Activated CD8-positive, alpha-beta memory T cell treated with anti-CD3 and anti-CD28 coated beads, Interleukin-2, amount 50 U/mL, for 48 hours (primary cell): ENCODE data around the gene FMN1.

Experiments
- DNase-seq: peaks from one replicate; pipeline ENCODE4 v3.0.0-alpha.2; 2020

The FMN1 gene

GRCh38 chr15:32908872-32909271 is 285.6 kb downstream of the FMN1 start:
- no peak for DNase-seq

- no peak for DNase-seq
Observed at GRCh38 chr15:32908135-32908801, 286.2 kb downstream of the FMN1 start.

DNA sequence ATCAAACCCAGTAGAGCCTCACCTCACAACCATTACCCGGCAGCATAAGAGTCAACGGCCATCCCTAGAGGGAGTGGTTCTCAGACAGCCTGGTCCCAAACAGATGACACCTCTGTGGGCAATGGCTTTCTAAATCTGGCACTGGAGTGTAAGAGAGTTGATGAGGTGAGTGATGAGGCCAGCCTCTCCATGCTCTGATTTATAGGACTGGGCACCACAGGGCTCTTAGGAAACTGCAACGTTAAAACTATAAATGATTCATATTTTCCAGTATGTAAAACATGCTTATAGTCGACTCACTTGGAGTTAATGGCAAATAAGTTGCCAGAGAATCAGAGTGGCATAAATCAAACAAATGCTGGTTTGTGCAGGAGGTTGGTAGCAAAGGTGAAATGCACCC is 289.0 kb downstream of the FMN1 start:
- DNase-seq, result no peak

DNA sequence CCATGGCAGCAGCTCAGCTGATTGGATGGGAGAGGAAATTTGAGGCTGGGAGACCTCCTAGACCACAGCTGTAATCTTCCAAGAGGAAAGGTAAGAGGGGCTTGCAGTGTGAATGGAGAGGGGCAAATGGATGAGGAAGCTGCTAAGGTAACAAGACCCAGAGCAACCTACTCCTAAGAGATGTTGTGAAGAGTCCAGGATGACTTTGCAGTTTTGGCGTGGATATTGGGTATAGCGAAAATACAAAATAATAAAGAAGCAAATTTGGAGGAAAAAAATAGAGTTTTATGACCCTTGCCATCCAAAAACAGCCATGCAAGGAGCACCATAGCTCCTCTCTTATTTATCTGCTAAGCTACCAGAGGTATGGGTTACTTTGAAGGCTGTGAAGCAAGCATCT is 290.1 kb downstream of the FMN1 start:
- DNase-seq, result no peak

DNA sequence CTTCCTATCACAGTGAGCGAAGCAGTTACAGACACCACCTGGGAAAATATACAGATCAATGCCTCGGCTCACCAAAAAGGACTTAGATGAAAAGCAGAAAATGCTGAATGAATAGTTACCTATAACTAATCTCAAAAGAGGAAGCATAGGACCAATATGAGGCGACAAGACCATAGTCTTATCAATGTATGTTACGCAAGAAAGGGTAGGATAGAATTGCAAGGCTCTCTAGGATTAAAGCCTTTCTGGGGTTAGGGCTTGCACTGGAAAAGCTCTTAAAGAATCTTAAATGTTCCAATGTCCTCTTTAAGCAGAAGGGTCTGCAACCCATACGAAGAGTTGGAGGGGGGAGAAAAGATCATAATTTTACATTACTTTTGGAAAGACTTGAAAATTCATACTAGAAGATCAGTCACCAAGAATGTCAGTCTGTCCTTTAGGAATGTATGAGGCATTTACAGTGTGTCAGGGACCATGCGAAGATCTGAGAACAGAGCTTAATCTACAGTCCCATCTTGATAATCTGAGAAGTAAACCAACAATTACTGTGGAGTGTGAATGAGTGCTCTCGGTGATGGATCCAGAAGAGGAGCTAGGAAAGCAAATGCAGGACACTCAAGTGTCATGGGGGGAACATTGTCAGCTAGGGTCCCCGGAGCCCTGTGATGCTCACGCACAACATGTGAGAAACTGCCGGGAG is 290.8 kb downstream of the FMN1 start:
- no peak for DNase-seq

DNA sequence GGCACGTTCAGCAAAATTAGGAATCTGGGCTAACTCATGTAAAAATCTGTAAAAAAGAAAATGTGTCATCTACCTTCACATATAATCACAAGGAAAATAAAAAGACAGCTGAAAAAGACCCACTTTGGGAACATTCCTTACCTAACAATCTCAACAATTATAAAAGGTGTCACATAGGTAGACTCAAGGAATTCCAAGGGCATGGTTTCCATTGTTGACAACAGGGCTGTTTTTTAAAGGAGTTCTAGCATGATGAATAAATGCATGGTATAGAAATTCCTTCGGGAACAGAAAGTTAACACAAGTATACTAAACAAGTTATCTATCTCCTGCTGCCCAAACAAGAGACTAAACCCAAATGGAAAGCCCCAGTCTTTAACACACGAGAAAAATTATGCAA is 292.5 kb downstream of the FMN1 start:
- no peak for DNase-seq

DNA sequence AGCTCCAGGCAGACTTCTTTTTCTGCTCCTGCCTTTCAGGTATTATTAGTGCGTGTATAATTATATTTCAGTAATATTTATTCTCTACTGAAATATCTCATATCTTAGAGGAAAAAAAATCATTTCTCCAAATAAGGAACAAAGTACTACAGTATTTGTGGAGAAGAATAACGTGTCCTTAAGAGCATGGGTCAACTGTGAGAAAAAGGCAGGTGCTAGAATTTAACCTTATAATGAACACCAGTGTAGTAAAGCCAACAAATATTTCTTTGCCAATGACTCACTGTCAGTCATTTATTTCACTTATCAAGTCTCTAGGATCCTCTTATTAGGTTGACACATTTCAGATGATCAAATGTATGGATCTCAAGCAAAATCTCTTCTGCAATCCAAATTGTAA is 293.3 kb downstream of the FMN1 start:
- no peak for DNase-seq

- DNase-seq, result no peak
Observed at GRCh38 chr15:32899126-32899596, 295.4 kb downstream of the FMN1 start.

DNA sequence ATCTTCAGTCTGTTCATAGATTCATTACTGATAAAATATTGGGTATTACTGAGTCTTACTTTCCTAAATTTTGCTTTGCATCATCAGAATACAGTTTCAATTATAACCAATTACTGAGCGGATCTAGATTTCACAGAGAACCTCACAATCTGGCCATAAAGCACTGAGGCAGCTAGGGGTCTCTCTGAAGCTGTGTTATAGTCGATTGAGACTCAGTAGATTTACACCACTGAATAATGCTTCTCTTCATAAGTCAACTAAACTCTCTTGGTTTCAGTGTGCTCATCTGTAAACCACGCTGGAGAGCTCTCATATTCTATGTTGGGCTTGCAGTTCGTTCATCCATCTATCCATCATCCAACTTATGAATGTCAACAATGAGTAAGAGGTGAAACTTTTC is 296.1 kb downstream of the FMN1 start:
- no peak for DNase-seq

- DNase-seq, result no peak
Observed at GRCh38 chr15:32893421-32893820, 301.1 kb downstream of the FMN1 start.

- no peak for DNase-seq
Observed at GRCh38 chr15:32889214-32889613, 305.3 kb downstream of the FMN1 start.

GRCh38 chr15:32888221-32888761 is 306.2 kb downstream of the FMN1 start:
- no peak for DNase-seq

DNA sequence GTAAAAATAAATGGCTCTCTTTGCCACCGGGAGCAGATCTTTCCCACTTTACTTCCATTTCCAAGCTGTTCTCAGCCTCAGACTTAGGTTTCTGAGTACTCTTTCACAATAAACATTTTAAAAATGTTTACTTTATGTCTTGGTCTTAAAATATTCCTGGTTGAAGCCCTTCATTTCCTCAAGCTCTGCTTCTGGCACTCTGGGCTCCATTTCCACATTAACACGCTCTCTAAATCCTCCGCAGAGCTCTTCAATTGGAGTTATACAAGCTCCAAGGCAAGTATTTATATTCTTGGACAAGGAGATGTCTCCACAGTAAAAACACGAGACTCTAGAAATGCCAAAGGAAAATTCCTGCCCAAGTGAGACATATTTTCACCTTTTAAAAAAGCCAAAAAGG is 307.4 kb downstream of the FMN1 start:
- no peak for DNase-seq

DNA sequence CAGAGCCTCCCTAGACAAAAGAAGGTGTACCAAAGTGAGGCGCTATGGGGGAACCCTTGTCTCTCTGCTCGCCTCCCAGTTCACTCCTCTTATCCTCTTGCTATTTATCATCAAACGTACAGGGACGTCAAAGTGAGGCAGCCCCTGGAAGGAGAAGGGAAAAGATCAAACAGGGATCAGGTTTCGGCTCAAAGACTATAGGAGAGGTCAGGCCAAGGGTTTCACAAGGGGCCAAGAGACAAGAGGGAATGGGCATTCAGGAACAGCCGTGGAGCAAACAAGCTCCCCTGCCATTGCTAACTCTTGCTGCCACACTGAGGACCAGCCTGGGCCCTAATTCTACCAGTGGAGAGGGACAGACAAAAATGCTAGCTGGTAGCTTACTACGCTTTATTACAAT is 308.1 kb downstream of the FMN1 start:
- no peak for DNase-seq

- DNase-seq, result no peak
Observed at GRCh38 chr15:32885713-32886112, 308.8 kb downstream of the FMN1 start.

DNA sequence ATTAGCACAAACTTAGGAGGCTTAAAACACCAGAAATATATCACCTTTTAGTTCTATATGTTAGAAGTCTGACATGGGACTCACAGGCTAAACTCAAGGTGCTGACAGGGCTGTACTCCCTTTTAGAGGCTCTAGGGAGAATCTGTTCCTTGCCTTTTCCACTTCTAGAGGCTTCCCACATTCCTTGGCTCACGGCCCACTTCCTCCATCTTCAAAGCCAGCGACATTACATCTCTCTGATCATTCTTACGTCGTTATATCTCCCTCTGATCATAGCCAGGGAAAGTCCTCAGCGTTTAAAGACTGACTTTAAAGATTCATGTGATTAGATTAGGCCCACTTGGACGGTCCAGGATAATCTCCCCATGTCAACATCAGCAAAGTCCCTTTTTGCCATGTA is 310.4 kb downstream of the FMN1 start:
- no peak for DNase-seq

DNA sequence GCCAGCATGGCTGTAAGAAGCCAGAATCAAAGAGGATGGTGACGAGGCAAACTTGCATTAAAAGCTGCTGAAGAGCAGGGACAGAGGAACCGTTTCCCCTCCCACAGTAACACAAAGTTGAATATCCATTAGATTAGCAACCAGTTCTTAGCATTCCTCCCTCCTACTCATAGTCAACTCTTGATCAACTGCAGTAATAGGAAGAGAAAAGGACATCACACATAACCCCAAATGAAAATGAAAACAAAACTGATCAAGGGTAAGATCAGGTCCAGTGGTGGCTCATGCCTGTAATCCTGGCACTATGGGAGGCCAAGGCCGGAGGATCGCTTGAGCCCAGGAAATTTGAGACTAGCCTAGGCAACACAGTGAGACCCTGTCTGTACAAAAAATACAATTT is 311.6 kb downstream of the FMN1 start:
- no peak for DNase-seq

DNA sequence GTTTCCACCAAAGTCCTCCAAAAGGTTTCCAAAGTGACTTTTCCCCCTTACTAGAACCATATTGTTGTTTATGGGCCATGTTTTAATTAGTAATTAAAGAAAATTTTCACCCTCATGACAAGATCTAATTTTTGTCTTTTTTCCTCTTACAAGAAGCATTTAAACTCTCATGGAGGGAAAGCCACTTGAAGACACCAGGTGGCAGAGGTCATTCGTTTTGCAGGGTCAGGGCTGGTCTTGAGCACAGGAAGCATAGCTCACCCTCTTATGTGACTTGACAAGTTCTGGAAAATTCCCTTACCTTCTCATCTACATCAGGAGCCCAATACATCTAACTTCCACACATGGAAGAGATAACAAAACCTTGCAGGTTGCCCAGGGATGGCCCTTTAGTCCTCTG is 313.0 kb downstream of the FMN1 start:
- DNase-seq, result no peak

DNA sequence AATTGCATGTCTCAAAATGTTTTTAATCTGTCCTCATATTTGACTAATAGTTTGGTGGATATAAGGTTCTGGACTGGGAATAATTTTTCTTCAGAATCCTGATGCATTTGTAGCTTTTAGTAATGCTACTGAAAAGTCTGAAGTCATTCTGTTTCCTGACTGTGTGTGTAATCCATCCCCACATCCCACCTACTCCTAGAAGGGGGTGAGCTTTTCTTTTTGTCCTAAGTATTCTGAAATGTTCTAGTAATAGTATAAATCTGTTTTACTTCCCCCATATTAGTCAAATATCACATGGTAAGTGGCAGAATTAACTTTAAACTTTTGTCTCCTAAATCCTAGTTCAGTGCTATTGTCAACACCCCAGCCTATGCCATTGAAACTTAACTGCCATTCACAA is 313.9 kb downstream of the FMN1 start:
- no peak for DNase-seq

DNA sequence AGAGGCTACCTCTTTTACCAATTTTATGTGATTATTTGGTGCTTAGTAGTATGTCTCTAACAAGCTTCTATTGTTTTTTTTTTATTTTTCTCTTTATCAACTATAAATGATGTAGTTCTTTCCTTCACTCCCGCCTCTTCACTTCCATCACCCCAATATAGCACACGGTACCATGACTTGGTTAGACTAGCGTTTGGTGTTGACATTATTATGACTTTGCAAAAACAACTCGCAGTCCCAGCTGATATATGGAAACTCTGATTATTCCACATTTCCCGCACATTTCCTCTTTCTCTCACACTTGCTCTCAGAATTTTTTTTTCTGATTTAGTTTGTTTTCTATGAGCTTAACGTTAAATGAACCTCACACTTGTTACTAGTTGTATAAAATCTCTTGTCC is 314.5 kb downstream of the FMN1 start:
- no peak for DNase-seq

DNA sequence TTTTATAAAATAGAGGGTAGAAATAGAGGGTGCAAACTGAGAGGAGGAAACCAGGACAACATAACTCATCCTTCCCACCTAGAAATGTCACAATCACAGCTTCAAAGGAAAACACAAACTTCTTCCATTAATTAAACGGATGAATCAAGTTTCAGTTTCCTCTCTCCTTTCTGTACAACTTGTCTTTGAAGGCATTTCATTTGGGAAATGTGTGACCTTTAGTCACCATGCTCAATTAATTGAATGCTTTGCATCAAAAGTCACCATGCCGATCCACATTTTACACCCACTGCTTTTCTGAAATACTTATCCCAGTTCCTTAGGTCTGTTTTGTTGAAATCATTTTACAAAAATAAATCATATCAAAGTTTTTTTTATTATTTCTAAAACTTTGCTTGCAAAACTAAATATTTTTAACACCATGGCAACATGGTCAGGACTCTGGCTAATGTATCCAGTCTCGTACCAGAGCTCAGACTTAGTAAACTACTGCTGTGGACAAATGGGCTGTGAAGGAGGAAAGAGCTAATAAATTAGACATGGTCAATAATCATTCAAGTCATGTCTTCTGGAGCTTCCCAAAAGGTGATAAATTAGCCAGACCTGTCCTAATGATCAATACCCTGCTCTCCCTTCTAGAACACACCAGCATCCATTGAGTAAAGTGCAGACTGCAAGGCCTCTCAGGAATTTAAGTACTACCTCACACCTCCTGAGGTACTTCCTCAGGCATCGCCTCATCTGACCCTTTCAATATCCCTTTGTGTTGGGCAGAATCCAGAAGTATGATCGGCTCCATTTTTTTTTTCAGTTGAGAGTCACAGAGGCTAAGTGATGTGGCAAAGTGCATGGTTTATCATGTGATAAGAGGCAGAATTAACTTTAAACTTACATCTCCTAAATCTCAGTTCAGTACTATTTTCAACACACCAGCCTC is 315.4 kb downstream of the FMN1 start:
- no peak for DNase-seq

GRCh38 chr15:32878342-32878741 is 316.2 kb downstream of the FMN1 start:
- DNase-seq, result no peak

DNA sequence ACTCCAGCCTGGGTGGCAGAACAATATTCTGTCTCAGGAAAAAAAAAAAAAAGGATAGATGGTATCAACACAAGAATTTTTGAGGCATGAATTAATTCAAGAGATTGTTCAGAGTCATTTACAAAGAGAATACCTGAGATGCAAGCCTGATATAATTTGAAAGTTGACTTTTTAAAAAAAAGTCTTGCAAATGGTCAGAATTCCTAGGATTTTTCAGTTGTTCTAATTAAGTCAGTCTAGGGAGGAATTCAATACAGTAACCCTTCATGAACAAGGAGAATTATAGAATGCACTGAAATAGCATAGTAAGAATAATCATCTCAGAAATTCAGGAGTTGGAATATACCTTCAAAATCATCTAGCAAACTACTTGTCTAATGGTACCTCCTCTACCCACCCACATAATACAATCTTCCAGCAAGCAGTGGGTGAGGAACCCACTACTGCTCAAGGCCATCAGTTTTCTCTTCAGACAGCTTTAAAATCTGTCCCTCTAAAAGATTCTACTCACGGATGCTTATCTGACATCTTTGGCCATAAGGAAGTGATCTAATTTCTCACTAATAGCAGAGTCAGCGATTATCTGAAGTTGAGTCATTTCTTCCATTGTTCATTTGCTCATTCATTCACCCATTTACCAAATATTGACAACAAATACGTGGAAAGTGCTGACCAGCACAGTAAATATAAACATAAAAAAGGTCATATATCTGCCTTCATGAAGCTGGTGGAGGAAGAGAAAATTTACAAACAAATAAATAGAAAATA is 317.1 kb downstream of the FMN1 start:
- no peak for DNase-seq
